H9 (cell line): ENCODE data around the gene LDLRAD4. TPM values are rescaled to one million over a fixed set of nuclear protein-coding genes. Genes with fewer than 3 reads are reported as not detected.

Experiments
- DNase-seq: peaks from one replicate; pipeline ENCODE4 v3.0.0-alpha.2; 2017
- H2AFZ ChIP-seq: one replicate; pipeline ENCODE4 v1.6.1; 2013; ENCODE audit warnings: mild to moderate bottlenecking, low read length, control low read depth, moderate library complexity
- H2AK5ac ChIP-seq: 2 replicates; pipeline ENCODE4 v1.6.1; 2013; ENCODE audit warnings: low read length, control low read depth, mixed read lengths; ENCODE audit not compliant: insufficient read length
- H2BK120ac ChIP-seq: one replicate; pipeline ENCODE4 v1.6.1; 2013; ENCODE audit warnings: low read depth, mild to moderate bottlenecking, low read length, control low read depth, inconsistent platforms; ENCODE audit not compliant: poor library complexity, severe bottlenecking
- H2BK12ac ChIP-seq: 2 replicates; pipeline ENCODE4 v1.6.1; 2013; ENCODE audit warnings: low read length, control low read depth, mixed read lengths, low read depth; ENCODE audit not compliant: insufficient read length
- H2BK15ac ChIP-seq: 2 replicates; pipeline ENCODE4 v1.6.1; 2013; ENCODE audit warnings: low read depth, low read length, control low read depth
- H2BK20ac ChIP-seq: one replicate; pipeline ENCODE4 v1.6.1; 2013; ENCODE audit warnings: low read depth, mild to moderate bottlenecking, low read length, control low read depth, inconsistent platforms; ENCODE audit not compliant: poor library complexity, severe bottlenecking
- H2BK5ac ChIP-seq: 2 replicates; pipeline ENCODE4 v1.6.1; 2013; ENCODE audit warnings: low read length, control low read depth, mixed read lengths; ENCODE audit not compliant: insufficient read length
- H3K14ac ChIP-seq: 2 replicates; pipeline ENCODE4 v1.6.1; 2013; ENCODE audit warnings: low read length, control low read depth; ENCODE audit not compliant: insufficient read depth
- H3K18ac ChIP-seq: 2 replicates; pipeline ENCODE4 v1.6.1; 2013; ENCODE audit warnings: low read depth, mild to moderate bottlenecking, mixed read lengths, low read length, control low read depth; ENCODE audit not compliant: insufficient read length
- H3K23ac ChIP-seq: 2 replicates; pipeline ENCODE4 v1.6.1; 2013; ENCODE audit warnings: low read length, control low read depth, mixed read lengths, low read depth; ENCODE audit not compliant: insufficient read length
- H3K23me2 ChIP-seq: 2 replicates; pipeline ENCODE4 v1.6.1; 2013; ENCODE audit warnings: low read depth, mild to moderate bottlenecking, mixed read lengths, low read length, control low read depth; ENCODE audit not compliant: insufficient read length, poor library complexity, severe bottlenecking
- H3K27ac ChIP-seq: 2 replicates; pipeline ENCODE4 v1.5.1; 2013; ENCODE audit warnings: low read length, control low read depth, mixed read lengths, low read depth; ENCODE audit not compliant: insufficient read length
- H3K27me3 ChIP-seq: 2 replicates; pipeline ENCODE4 v1.6.1; 2013; ENCODE audit warnings: low read length, control low read depth, inconsistent platforms; ENCODE audit not compliant: insufficient read depth
- H3K4ac ChIP-seq: 2 replicates; pipeline ENCODE4 v1.6.1; 2013; ENCODE audit warnings: low read depth, mild to moderate bottlenecking, control low read depth, inconsistent platforms, low read length, moderate library complexity
- H3K4me1 ChIP-seq: 2 replicates; pipeline ENCODE4 v1.6.1; 2013; ENCODE audit warnings: low read length, control low read depth, inconsistent platforms; ENCODE audit not compliant: insufficient read depth
- H3K4me2 ChIP-seq: 2 replicates; pipeline ENCODE4 v1.6.1; 2013; ENCODE audit warnings: low read length, control low read depth, mixed read lengths; ENCODE audit not compliant: insufficient read length, insufficient read depth
- H3K56ac ChIP-seq: 2 replicates; pipeline ENCODE4 v1.6.1; 2013; ENCODE audit warnings: low read depth, mild to moderate bottlenecking, mixed read lengths, low read length, control low read depth; ENCODE audit not compliant: insufficient read length
- H3K79me1 ChIP-seq: 2 replicates; pipeline ENCODE4 v1.6.1; 2013; ENCODE audit warnings: low read depth, mild to moderate bottlenecking, moderate library complexity, low read length, control low read depth, inconsistent platforms; ENCODE audit not compliant: insufficient read depth, poor library complexity, severe bottlenecking
- H3K79me2 ChIP-seq: 2 replicates; pipeline ENCODE4 v1.6.1; 2013; ENCODE audit warnings: low read length, control low read depth, inconsistent platforms; ENCODE audit not compliant: insufficient read depth
- H3K9ac ChIP-seq: 2 replicates; pipeline ENCODE4 v1.6.1; 2013; ENCODE audit warnings: low read length, control low read depth, mixed read lengths; ENCODE audit not compliant: insufficient read length; ENCODE audit errors: extremely low read depth
- H3K9me3 ChIP-seq: one replicate; pipeline ENCODE4 v1.6.1; 2013; ENCODE audit warnings: low read depth, low read length, inconsistent platforms; ENCODE audit not compliant: control insufficient read depth
- H3T11ph ChIP-seq: one replicate; pipeline ENCODE4 v1.6.1; 2013; ENCODE audit warnings: mild to moderate bottlenecking, low read length, control low read depth, inconsistent platforms
- H4K20me1 ChIP-seq: one replicate; pipeline ENCODE4 v1.6.1; 2013; ENCODE audit not compliant: control insufficient read depth, insufficient read length, insufficient read depth
- H4K5ac ChIP-seq: 2 replicates; pipeline ENCODE4 v1.6.1; 2013; ENCODE audit warnings: low read depth, mild to moderate bottlenecking, mixed read lengths, low read length, control low read depth; ENCODE audit not compliant: insufficient read length
- H4K8ac ChIP-seq: replicated peaks from 2 replicates; pipeline ENCODE4 v1.6.1; 2013; ENCODE audit warnings: low read length, control low read depth, mixed read lengths, low read depth; ENCODE audit not compliant: insufficient read length
- H4K91ac ChIP-seq: 2 replicates; pipeline ENCODE4 v1.6.1; 2013; ENCODE audit warnings: low read depth, mild to moderate bottlenecking, moderate library complexity, mixed read lengths, low read length, control low read depth; ENCODE audit not compliant: insufficient read length
- H3K27ac Mint-ChIP-seq, 3 experiments: 2 replicates in 2 of 3; 3 replicates in 1 of 3; pipeline ENCODE4 v1.8.0; 2020 to 2021; ENCODE audit warnings: mixed read lengths in 3 of 3, mild to moderate bottlenecking in 1 of 3, moderate library complexity in 1 of 3
- H3K27me3 Mint-ChIP-seq: 2 replicates; pipeline ENCODE4 v1.8.0; 2021; ENCODE audit warnings: low read depth, mild to moderate bottlenecking, moderate library complexity, mixed read lengths
- H3K36me3 Mint-ChIP-seq, 3 experiments: 2 replicates in 2 of 3; 3 replicates in 1 of 3; pipeline ENCODE4 v1.8.0; 2020 to 2021; ENCODE audit warnings: low read depth in 3 of 3, mixed read lengths in 3 of 3; ENCODE audit not compliant: insufficient read depth in 1 of 3
- H3K4me1 Mint-ChIP-seq, 2 experiments: 2 replicates each; pipeline ENCODE4 v1.8.0; 2020; ENCODE audit warnings: mixed read lengths in 2 of 2
- H3K4me3 Mint-ChIP-seq, 2 experiments: 2 replicates in 1 of 2; 3 replicates in 1 of 2; pipeline ENCODE4 v1.8.0; 2020 to 2021; ENCODE audit warnings: mild to moderate bottlenecking in 2 of 2, mixed read lengths in 2 of 2, moderate library complexity in 1 of 2
- H3K9me3 Mint-ChIP-seq, 2 experiments: 2 replicates in 1 of 2; 3 replicates in 1 of 2; pipeline ENCODE4 v1.8.0; 2020; ENCODE audit warnings: mild to moderate bottlenecking in 2 of 2, mixed read lengths in 2 of 2, moderate library complexity in 1 of 2
- WGBS: extraction: QIAGEN DNeasy Blood & Tissue Kit; methylation state at CpG from one replicate; pipeline ENCODE4 v1.1.7; 2013; ENCODE audit warnings: missing lambda C conversion rate, low lambda C conversion rate, mixed read lengths; ENCODE audit not compliant: insufficient read length; ENCODE audit errors: extremely low coverage; 5-methylcytosine and 5-hydroxymethylcytosine counted together
- total RNA-seq: library from RNA; stranded (reverse); gene quantifications from 2 replicates; pipeline ENCODE4 v1.2.1, GENCODE V29; 2021
- TF ChIP-seq, protein P1 (sequence below): fragments of 200-600 bp; sonication (generic); conservative IDR thresholded peaks from 3 replicates; pipeline ENCODE4 v1.8.0; 2021; ENCODE audit warnings: antibody characterized with exemption, mild to moderate bottlenecking

LDLRAD4 gene
- total RNA-seq, 1 experiment from 2014 or later, result 3.9 TPM

- H3K14ac ChIP-seq, result no peak overlapping the region
- H3T11ph ChIP-seq, result no peak overlapping the region
- H2BK120ac ChIP-seq, result no peak overlapping the region
- no peak overlapping the region for H2BK15ac ChIP-seq
- H2BK5ac ChIP-seq, result no peak overlapping the region
- no peaks in the 10 kb centered on the region for H3K9me3 ChIP-seq
- H2AK5ac ChIP-seq, result no peak overlapping the region
- no peak overlapping the region for H3K18ac ChIP-seq
- no peak overlapping the region for H3K23ac ChIP-seq
- no peaks in the 10 kb centered on the region for H3K79me2 ChIP-seq
- no peak overlapping the region for H4K5ac ChIP-seq
- no peaks in the 10 kb centered on the region; the same call in 1 of the 2 replicates for H3K4me1 ChIP-seq
- H3K27me3 Mint-ChIP-seq, result no peaks in the 10 kb centered on the region
- no peaks in the 10 kb centered on the region for H3K36me3 Mint-ChIP-seq
- H2BK20ac ChIP-seq, result no peak overlapping the region
- H3K23me2 ChIP-seq, result no peaks in the 10 kb centered on the region
- no peak overlapping the region for H3K4ac ChIP-seq
- H3K27ac Mint-ChIP-seq, result no peak overlapping the region
- H4K8ac ChIP-seq, result no peak overlapping the region
- H3K9me3 Mint-ChIP-seq, result no peaks in the 10 kb centered on the region
- no peak overlapping the region for H3K56ac ChIP-seq
- TF ChIP-seq, protein P1, sequence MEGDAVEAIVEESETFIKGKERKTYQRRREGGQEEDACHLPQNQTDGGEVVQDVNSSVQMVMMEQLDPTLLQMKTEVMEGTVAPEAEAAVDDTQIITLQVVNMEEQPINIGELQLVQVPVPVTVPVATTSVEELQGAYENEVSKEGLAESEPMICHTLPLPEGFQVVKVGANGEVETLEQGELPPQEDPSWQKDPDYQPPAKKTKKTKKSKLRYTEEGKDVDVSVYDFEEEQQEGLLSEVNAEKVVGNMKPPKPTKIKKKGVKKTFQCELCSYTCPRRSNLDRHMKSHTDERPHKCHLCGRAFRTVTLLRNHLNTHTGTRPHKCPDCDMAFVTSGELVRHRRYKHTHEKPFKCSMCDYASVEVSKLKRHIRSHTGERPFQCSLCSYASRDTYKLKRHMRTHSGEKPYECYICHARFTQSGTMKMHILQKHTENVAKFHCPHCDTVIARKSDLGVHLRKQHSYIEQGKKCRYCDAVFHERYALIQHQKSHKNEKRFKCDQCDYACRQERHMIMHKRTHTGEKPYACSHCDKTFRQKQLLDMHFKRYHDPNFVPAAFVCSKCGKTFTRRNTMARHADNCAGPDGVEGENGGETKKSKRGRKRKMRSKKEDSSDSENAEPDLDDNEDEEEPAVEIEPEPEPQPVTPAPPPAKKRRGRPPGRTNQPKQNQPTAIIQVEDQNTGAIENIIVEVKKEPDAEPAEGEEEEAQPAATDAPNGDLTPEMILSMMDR, result no peak
- peaks cover 8 to 26% of the 10 kb centered on the region in 2 experiments for H3K4me1 Mint-ChIP-seq
- H3K4me3 Mint-ChIP-seq, result no peak overlapping the region
- H4K91ac ChIP-seq, result no peak overlapping the region
- H3K9ac ChIP-seq, result no peak overlapping the region
- no peaks in the 10 kb centered on the region for H3K27me3 ChIP-seq
- H3K27ac ChIP-seq, result no peak overlapping the region
- H2BK12ac ChIP-seq, result no peak overlapping the region
- H4K20me1 ChIP-seq, result no peaks in the 10 kb centered on the region
- no peak overlapping the region for H2AFZ ChIP-seq
- no peaks in the 10 kb centered on the region for H3K79me1 ChIP-seq
- no peak overlapping the region for H3K4me2 ChIP-seq
- WGBS, result no CpG with 5 or more reads among the region's 2 CpGs
- DNase-seq, result no peak
Measured at GRCh38 chr18:13538630-13539029, 320.1 kb downstream of the LDLRAD4 start.
